HG03108 (cell line): Measurements from ENCODE around the gene MXD3.
"Not testable (repeated sequence)": the region's sequence is repeated elsewhere in the genome, so short reads cannot be mapped to it uniquely, and the experiment has no call there.

Experiments used
- ATAC-seq: cut with Tn5 transposase; IDR thresholded peaks from one replicate; pipeline ENCODE4 v1.9.1; 2021; ENCODE audit warnings: moderate library complexity; ENCODE audit not compliant: unreplicated experiment

MXD3 gene

DNA sequence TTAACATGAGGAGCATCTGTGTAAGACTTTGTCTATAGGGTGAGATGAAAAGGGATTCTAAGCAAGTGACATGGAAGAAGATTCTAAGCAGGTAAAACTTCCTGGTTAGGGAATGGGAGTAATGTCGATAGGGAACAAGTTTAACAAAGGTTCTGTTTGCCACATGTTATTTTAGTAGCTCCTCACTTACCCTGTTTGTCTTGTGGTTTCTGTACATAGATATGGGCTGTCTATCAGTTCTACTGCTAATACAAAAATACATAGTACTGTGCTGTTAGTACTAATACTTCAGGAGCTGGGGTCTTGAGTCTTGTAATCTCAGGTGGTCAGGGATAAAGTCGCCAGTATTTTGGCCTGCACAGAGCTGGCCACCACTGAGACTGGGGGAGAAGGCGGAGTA, 41.0 kb downstream of the MXD3 start:
- no peak for ATAC-seq

DNA sequence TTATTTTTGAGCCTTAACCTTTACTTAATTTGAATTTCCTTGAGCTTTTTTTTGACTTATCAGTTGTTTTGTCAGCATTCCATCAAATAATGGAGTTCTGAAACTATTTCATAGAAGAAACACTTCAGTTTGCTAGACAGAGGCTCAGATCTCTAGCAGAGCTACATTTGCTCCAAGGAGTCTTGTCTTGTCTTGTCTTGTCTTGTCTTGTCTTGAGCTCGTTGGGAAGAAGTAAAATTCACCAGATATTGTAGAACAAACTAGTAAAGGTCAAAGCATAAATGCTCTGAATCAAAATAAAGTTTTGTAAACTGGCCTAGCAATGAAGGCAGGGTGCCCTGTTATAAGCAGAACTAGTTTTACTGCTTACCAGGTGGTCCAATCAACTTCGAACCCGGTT, 41.7 kb downstream of the MXD3 start:
- no peak for ATAC-seq

DNA sequence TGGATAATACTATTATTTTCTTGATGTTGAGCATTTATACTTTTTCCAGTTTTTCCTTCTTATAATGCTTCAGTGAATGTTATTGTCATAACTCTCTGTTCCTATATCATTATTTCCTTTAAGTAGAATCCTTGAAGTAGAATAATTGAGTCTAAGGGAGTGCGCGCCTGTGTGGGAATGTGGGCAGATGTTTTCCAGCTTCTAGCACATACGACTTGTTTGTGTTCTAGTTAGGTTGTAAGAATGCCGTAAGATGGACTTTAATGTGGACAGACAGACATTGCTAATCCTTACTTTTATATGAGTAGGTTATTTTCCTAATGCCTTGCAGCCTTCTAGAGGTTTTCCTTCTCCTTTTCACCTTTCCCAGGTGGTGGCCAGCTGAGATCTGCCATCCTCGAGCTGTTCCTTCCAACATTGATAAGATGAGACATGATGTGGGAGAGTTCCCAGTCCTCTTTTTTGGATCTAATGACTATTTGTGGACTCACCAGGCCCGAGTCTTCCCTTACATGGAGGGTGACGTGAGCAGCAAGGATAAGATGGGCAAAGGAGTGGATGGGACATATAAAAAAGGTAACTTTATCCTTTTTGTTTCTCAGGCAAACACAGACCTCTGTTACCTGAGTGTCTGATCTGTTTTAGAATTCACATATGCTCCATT, 42.3 kb downstream of the MXD3 start:
- ATAC-seq: no peak

DNA sequence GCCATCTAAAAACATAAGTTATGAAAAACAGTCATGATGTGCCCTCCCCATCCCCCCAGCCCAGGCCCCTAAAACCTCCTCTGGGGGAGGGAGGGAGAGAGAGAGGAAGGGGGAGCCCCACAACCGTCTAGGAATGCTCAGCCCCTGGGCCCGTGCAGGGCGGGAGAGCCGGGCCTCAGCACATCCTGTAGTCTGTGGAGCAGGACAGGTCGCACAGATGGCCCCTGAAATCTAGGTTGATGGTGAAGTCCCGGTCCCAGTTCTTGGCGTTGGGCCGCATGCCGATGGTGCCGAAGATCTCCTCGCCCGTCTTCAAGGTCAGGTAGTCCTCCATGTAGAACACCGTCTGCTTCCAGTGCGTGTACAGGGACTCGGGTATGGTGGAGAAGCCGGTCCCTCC, 46.3 kb downstream of the MXD3 start:
- ATAC-seq: no peak

DNA sequence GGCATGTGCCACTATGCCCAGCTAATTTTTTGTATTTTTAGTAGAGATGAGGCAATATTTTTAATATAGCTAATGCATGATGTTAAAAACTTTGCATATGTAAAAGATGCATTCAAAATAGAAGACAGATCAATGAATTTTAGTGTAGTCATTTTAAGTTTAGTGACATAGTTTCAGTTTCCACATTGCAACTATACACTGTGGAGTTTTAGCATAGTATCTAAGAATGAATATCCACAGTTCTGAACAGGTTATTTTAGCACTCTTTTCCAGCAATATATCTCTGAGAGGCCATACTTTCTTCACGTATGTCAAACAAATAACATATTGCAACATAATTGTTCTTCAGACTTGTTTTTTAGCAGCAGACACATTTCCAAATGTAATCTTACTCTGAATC, 47.5 kb downstream of the MXD3 start:
- ATAC-seq: no peak

DNA sequence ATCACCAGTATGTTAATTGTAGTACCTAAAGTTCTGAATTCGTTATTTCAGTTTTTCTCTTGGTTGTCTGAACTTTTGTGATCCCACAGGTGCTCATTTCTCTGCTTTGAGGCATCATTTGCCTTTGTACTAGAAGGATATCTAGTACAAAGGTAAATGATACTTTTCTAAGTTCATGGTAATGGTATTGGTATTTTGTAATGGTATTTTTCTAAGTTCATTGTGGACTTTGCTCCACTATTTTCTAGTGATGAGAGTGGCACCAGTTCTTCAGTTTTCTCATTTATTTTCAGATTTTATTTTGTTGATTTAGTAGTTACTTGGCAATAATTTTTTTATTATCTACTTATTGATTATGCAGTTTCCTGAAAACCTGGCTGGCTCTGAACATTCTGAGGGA, 50.2 kb downstream of the MXD3 start:
- ATAC-seq: no peak

DNA sequence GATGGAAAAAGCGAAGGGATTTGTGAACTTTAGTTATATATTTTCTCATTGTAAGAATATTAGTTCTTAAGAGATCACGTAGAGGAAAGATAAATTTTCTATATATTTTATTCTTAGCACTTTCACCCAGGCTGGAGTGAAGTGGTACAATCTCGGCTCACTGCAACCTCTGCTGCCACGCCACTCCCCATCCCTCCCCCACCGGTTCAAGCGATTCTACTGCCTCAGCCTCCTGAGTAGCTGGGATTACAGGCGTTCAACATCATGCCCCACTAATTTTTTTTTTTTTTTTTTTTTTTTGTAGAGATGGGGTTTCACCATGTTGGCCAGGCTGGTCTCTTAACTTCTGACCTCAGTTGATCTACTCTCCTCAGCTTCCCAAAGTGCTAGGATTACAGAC, 50.7 kb downstream of the MXD3 start:
- ATAC-seq: no peak

DNA sequence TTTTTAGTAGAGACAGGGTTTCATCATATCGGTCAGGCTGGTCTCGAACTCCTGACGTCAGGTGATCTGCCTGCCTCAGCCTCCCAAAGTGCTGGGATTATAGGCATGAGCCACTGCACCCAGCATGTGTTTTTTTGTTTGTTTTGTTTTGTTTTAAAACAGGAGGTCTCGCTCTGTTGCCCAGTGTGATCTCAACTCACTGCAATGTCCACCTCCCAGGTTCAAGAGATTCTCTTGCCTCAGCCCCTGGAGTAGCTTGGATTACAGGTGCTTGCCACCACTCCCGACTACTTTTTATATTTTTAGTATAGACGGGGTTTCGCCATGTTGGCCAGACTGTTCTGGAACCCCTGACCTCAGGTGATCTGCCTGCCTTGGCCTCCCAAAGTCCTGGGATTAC, 53.0 kb downstream of the MXD3 start:
- ATAC-seq: not testable (repeated sequence)
